Thyroid gland (tissue), 4 donors: ENCODE measurements around the gene MYO1E.

Experiments used
- CTCF ChIP-seq, 6 experiments: fragments of 200-600 bp in 3 of 6; fragments of 450-650 bp in 3 of 6; sonication (generic) in 3 of 6; IDR thresholded peaks; one replicate each; pipeline ENCODE4 v1.5.1; 2016 to 2019; ENCODE audit warnings: antibody characterized with exemption in 6 of 6, mild to moderate bottlenecking in 2 of 6, inconsistent platforms in 1 of 6, moderate library complexity in 1 of 6
- POLR2A ChIP-seq, 2 donors: fragments of 450-650 bp; IDR thresholded peaks; one replicate each; pipeline ENCODE4 v1.6.1; 2017; ENCODE audit warnings: antibody characterized with exemption in 2 of 2, mild to moderate bottlenecking in 2 of 2, moderate library complexity in 1 of 2

GRCh38 chr15:59140422-59141226 is 232.0 kb downstream of the MYO1E start:
- TF ChIP-seq CTCF (IDR thresholded peaks at IDR 0.05) (no peak), POLR2A (IDR thresholded peaks at IDR 0.05) (no peak)
